ENCODE results near the gene PLCB1.

- TF ChIP-seq CTCF (IDR thresholded peaks at IDR 0.05) (no peak), POLR2A (IDR thresholded peaks at IDR 0.05) (no peak)
These were observed 375.2 kb downstream of the PLCB1 start for GRCh38 chr20:8507231-8507630.

All from Peyer's patch (tissue), 4 donors.